ENCODE measurements around the gene NAT8L.

The NAT8L gene

GRCh38 chr4:2103127-2103842, 44.2 kb downstream of the NAT8L start:
- no peak for DNase-seq (ENCODE audit: low read depth)
- TF ChIP-seq CTCF (conservative IDR thresholded peaks at IDR 0.05; ENCODE audit: low read length), result no peak
- H3K4me3 ChIP-seq (ENCODE audit: low read length), result no peak overlapping the region

GRCh38 chr4:2103843-2104547, 44.9 kb downstream of the NAT8L start:
- no peak for DNase-seq (ENCODE audit: low read depth)
- no peak overlapping the region for H3K4me3 ChIP-seq (ENCODE audit: low read length)
- TF ChIP-seq CTCF (conservative IDR thresholded peaks at IDR 0.05; ENCODE audit: low read length), result no peak

DNA sequence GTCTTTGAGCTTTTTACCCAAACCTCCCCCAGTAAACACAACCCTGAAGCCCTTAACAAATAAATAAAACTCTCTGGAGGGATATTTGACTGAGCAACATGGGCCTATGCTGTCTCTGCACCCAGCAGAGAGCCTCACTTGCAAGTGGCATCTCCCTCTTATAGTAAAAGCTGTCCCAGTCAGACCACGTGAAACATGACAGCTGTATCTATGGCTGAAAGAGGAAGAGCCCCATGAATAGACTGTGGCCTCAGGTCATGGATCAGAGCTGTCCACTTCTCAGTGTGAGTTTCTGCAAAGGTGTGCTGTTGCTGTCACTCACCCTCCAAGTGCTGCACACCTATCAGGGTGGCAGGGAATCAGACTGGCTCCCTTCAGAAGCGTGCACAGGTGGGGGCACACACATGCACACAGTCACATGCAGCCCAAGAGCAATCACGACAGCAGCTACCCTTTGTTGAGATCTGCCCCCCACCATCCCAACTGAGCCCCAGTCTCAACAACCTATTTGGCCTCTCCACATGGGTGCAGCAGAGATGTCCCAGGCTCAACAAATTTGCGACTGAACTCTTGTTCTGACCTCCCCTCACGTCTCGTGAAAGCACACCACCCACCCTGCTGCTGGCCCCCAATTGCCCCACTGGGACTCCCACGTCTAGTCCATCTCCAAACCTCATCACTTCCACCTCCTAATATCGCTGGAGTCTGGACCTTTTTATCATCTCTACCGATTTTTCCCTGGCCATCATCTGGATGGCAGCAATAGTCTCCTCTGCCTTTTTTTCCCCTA, 45.6 kb downstream of the NAT8L start:
- no peak for DNase-seq (ENCODE audit: low read depth)
- no peak for TF ChIP-seq CTCF (conservative IDR thresholded peaks at IDR 0.05; ENCODE audit: low read length)
- no peak overlapping the region for H3K4me3 ChIP-seq (ENCODE audit: low read length)

DNA sequence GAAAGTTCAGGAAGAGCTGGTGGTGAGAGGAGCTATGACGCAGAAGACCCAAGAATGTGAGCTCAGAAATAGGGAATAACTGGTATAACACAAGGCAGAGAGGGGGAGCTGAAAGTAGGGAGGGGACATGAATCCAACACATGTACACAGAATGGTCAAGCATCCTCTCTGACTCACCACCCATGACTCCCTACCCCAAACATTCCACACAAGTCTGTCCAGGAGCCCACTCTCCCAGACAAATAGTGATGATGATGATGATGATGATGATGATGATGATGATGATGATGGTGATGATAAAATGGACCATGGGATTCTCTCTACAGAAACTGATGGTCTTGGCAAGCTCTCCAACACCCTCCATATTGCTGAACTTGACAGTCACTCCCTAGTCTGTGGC, 46.4 kb downstream of the NAT8L start:
- H3K4me3 ChIP-seq (ENCODE audit: low read length), result no peak overlapping the region
- no peak for TF ChIP-seq CTCF (conservative IDR thresholded peaks at IDR 0.05; ENCODE audit: low read length)
- DNase-seq (ENCODE audit: low read depth), result peak; percentile 50

- H3K4me3 ChIP-seq (ENCODE audit: low read length), result no peak overlapping the region
- DNase-seq (ENCODE audit: low read depth), result peak; percentile 33
- no peak for TF ChIP-seq CTCF (conservative IDR thresholded peaks at IDR 0.05; ENCODE audit: low read length)
Measured at GRCh38 chr4:2116687-2117400, 57.7 kb downstream of the NAT8L start.
